ENCODE data around the gene MEGF10. TPM values are rescaled to one million over a fixed set of nuclear protein-coding genes. Genes with fewer than 3 reads are reported as not detected.

MEGF10 gene
- total and polyA plus RNA-seq, 2 experiments from 2014 or later = not detected

- H3F3A ChIP-seq (ENCODE audit: insufficient read depth) = no peaks in the 10 kb centered on the region
- no peaks in the 10 kb centered on the region for H4K20me1 ChIP-seq (ENCODE audit: insufficient read depth)
- H3K4me2 ChIP-seq (ENCODE audit: unreplicated experiment) = no peak overlapping the region
- peaks cover 17% of the 10 kb centered on the region; the same call in 1 of the 2 replicates for H3K27me3 ChIP-seq (replicated peaks; ENCODE audit: insufficient read depth)
- DNase-seq = no peak
- no peak overlapping the region for H3K27ac ChIP-seq
- 47 to 51% methylated on average over 4 of the region's 4 CpGs for WGBS, 2 experiments (ENCODE audit: low coverage in 1 of 2, low lambda C conversion rate in 2 of 2, missing lambda C conversion rate in 2 of 2)
- no peaks in the 10 kb centered on the region for H3K79me2 ChIP-seq (ENCODE audit: insufficient read depth)
- in situ Hi-C loops (cut with MboI) = loop anchor here (10.0 kb wide), 1 partner anchor 145 kb away; the partner anchor contains the start of gene MEGF10
- no peak overlapping the region for H2AFZ ChIP-seq
- TF ChIP-seq EZH2phosphoT487 (IDR thresholded peaks at IDR 0.05; ENCODE audit: insufficient read depth, low read depth) (no peak), EZH2 (IDR thresholded peaks at IDR 0.05; ENCODE audit: insufficient read depth, poor library complexity, severe bottlenecking) (no peak)
- no peaks in the 10 kb centered on the region for H3K9me2 ChIP-seq (ENCODE audit: insufficient read depth)
- no peak overlapping the region for H3K9ac ChIP-seq
- H3K4me3 ChIP-seq = no peak overlapping the region
- no peaks in the 10 kb centered on the region for H3K36me3 ChIP-seq (ENCODE audit: low read depth)
- no peaks in the 10 kb centered on the region for H3K9me3 ChIP-seq (ENCODE audit: low read depth)
- peaks cover 9% of the 10 kb centered on the region for H3K4me1 ChIP-seq (ENCODE audit: insufficient read depth)
Observed at GRCh38 chr5:127439644-127440043, 149.0 kb downstream of the MEGF10 start.

GRCh38 chr5:127440831-127441230, 150.2 kb downstream of the MEGF10 start:
- Histone ChIP-seq H3K27me3 (replicated peaks; ENCODE audit: insufficient read depth) (peaks cover 17% of the 10 kb centered on the region), H3K79me2 (ENCODE audit: insufficient read depth) (no peaks in the 10 kb centered on the region), H3F3A (ENCODE audit: insufficient read depth) (no peaks in the 10 kb centered on the region), H4K20me1 (ENCODE audit: insufficient read depth) (no peaks in the 10 kb centered on the region), H2AFZ (no peak overlapping the region), H3K36me3 (ENCODE audit: low read depth) (no peaks in the 10 kb centered on the region), H3K9me2 (ENCODE audit: insufficient read depth) (no peaks in the 10 kb centered on the region), H3K9me3 (ENCODE audit: low read depth) (no peaks in the 10 kb centered on the region), H3K27ac (no peak overlapping the region), H3K4me3 (no peak overlapping the region), H3K4me2 (ENCODE audit: unreplicated experiment) (no peak overlapping the region), H3K9ac (no peak overlapping the region), H3K4me1 (ENCODE audit: insufficient read depth) (peaks cover 9% of the 10 kb centered on the region)
- 33 to 36% methylated on average over 7 of the region's 7 CpGs for WGBS, 2 experiments (ENCODE audit: low coverage in 1 of 2, low lambda C conversion rate in 2 of 2, missing lambda C conversion rate in 2 of 2)
- TF ChIP-seq EZH2phosphoT487 (IDR thresholded peaks at IDR 0.05; ENCODE audit: insufficient read depth, low read depth) (no peak), EZH2 (IDR thresholded peaks at IDR 0.05; ENCODE audit: insufficient read depth, poor library complexity, severe bottlenecking) (no peak)
- in situ Hi-C loops (cut with MboI) = loop anchor here (10.0 kb wide), 1 partner anchor 146 kb away; the partner anchor contains the start of gene MEGF10
- DNase-seq = peak; percentile 78

- Histone ChIP-seq H3K9ac (no peak overlapping the region), H3K27me3 (replicated peaks; ENCODE audit: insufficient read depth) (peaks cover 17% of the 10 kb centered on the region), H3K4me2 (ENCODE audit: unreplicated experiment) (no peak overlapping the region), H2AFZ (no peak overlapping the region), H3K79me2 (ENCODE audit: insufficient read depth) (no peaks in the 10 kb centered on the region), H3K36me3 (ENCODE audit: low read depth) (no peaks in the 10 kb centered on the region), H3K27ac (no peak overlapping the region), H3K4me1 (ENCODE audit: insufficient read depth) (peaks cover 9% of the 10 kb centered on the region), H3K9me2 (ENCODE audit: insufficient read depth) (no peaks in the 10 kb centered on the region), H3F3A (ENCODE audit: insufficient read depth) (no peaks in the 10 kb centered on the region), H3K9me3 (ENCODE audit: low read depth) (no peaks in the 10 kb centered on the region), H3K4me3 (no peak overlapping the region), H4K20me1 (ENCODE audit: insufficient read depth) (no peaks in the 10 kb centered on the region)
- in situ Hi-C loops (cut with MboI) = loop anchor here (10.0 kb wide), 1 partner anchor 147 kb away; the partner anchor contains the start of gene MEGF10
- WGBS, 2 experiments (ENCODE audit: low coverage in 1 of 2, low lambda C conversion rate in 2 of 2, missing lambda C conversion rate in 2 of 2) = 44 to 46% methylated on average over 4 of the region's 4 CpGs
- DNase-seq = peak; percentile 65
- no peak for TF ChIP-seq EZH2 (IDR thresholded peaks at IDR 0.05; ENCODE audit: insufficient read depth, poor library complexity, severe bottlenecking)
- TF ChIP-seq EZH2phosphoT487 (IDR thresholded peaks at IDR 0.05; ENCODE audit: insufficient read depth, low read depth) = no peak
Observed at GRCh38 chr5:127441799-127442484, 151.3 kb downstream of the MEGF10 start.

- Histone ChIP-seq H3K9me2 (ENCODE audit: insufficient read depth) (no peaks in the 10 kb centered on the region), H3K4me3 (no peak overlapping the region), H2AFZ (no peak overlapping the region), H3K9ac (no peak overlapping the region), H3F3A (ENCODE audit: insufficient read depth) (no peaks in the 10 kb centered on the region), H4K20me1 (ENCODE audit: insufficient read depth) (no peaks in the 10 kb centered on the region), H3K9me3 (ENCODE audit: low read depth) (no peaks in the 10 kb centered on the region), H3K36me3 (ENCODE audit: low read depth) (no peaks in the 10 kb centered on the region), H3K27ac (no peak overlapping the region), H3K4me2 (ENCODE audit: unreplicated experiment) (no peak overlapping the region), H3K27me3 (replicated peaks; ENCODE audit: insufficient read depth) (peaks cover 17% of the 10 kb centered on the region), H3K4me1 (ENCODE audit: insufficient read depth) (peaks cover 19% of the 10 kb centered on the region), H3K79me2 (ENCODE audit: insufficient read depth) (no peaks in the 10 kb centered on the region)
- in situ Hi-C loops (cut with MboI) = loop anchor here (10.0 kb wide), 1 partner anchor 149 kb away; the partner anchor contains the start of gene MEGF10
- no peak for DNase-seq
- TF ChIP-seq EZH2phosphoT487 (IDR thresholded peaks at IDR 0.05; ENCODE audit: insufficient read depth, low read depth) = no peak
- TF ChIP-seq EZH2 (IDR thresholded peaks at IDR 0.05; ENCODE audit: insufficient read depth, poor library complexity, severe bottlenecking) = no peak
- WGBS, 2 experiments (ENCODE audit: low coverage in 1 of 2, low lambda C conversion rate in 2 of 2, missing lambda C conversion rate in 2 of 2) = 75 to 84% methylated on average over 1 of the region's 1 CpG
Observed at GRCh38 chr5:127444171-127444570, 153.6 kb downstream of the MEGF10 start.

Measured in GM23248 (cell line).